Measurements from ENCODE around the gene C4orf33.
"Not testable (repeated sequence)": the region's sequence is repeated elsewhere in the genome, so short reads cannot be mapped to it uniquely, and the experiment has no call there.

C4orf33 gene

GRCh38 chr4:129095811-129096454 is at the start of gene C4orf33:
Gene C4orf33, plus strand, starts transcription at chr4:129096152. Its CDS starts 6,459 bp downstream, at chr4:129102611.
- peak; percentile 83 for DNase-seq

- no peak for DNase-seq
Observed at GRCh38 chr4:129059028-129059427, 36.9 kb upstream of the C4orf33 start.

- no peak for DNase-seq
Observed at GRCh38 chr4:129062580-129062979, 33.4 kb upstream of the C4orf33 start.

GRCh38 chr4:129063640-129064039 is 32.3 kb upstream of the C4orf33 start:
- DNase-seq, result no peak

GRCh38 chr4:129064717-129065116 is 31.2 kb upstream of the C4orf33 start:
- DNase-seq, result no peak

- not testable (repeated sequence) for DNase-seq
Observed at GRCh38 chr4:129069537-129069936, 26.4 kb upstream of the C4orf33 start.

- DNase-seq, result no peak
Observed at GRCh38 chr4:129077326-129077725, 18.6 kb upstream of the C4orf33 start.

GRCh38 chr4:129080129-129080528 is 15.8 kb upstream of the C4orf33 start:
- no peak for DNase-seq

- DNase-seq, result no peak
Observed at GRCh38 chr4:129082302-129082701, 13.7 kb upstream of the C4orf33 start.

- no peak for DNase-seq
Observed at GRCh38 chr4:129085472-129085871, 10.5 kb upstream of the C4orf33 start.

GRCh38 chr4:129087516-129087915 is 8.4 kb upstream of the C4orf33 start:
- DNase-seq, result no peak

GRCh38 chr4:129092631-129093190 is 3.2 kb upstream of the C4orf33 start:
- DNase-seq, result no peak

GRCh38 chr4:129093191-129093920 is 2.6 kb upstream of the C4orf33 start, which contains the start of gene SCLT1:
Gene SCLT1, minus strand, starts transcription at chr4:129093539. Its CDS starts 436 bp downstream, at chr4:129093103.
- peak; percentile 99 for DNase-seq

- DNase-seq, result peak; percentile 25
Observed at GRCh38 chr4:129094347-129094746, 1.6 kb upstream of the C4orf33 start.

GRCh38 chr4:129098531-129099001 is 2.6 kb downstream of the C4orf33 start:
- DNase-seq, result no peak

- DNase-seq, result no peak
Observed at GRCh38 chr4:129109965-129110824, 14.2 kb downstream of the C4orf33 start.

- DNase-seq, result no peak
Observed at GRCh38 chr4:129110931-129111330, 15.0 kb downstream of the C4orf33 start.

GRCh38 chr4:129111919-129112318 is 16.0 kb downstream of the C4orf33 start:
- no peak for DNase-seq

GRCh38 chr4:129113434-129113833 is 17.5 kb downstream of the C4orf33 start:
- DNase-seq, result no peak

GRCh38 chr4:129113919-129114318 is 18.0 kb downstream of the C4orf33 start:
- DNase-seq, result no peak

GRCh38 chr4:129117705-129118104 is 21.8 kb downstream of the C4orf33 start:
- no peak for DNase-seq

GRCh38 chr4:129126614-129127013 is 30.7 kb downstream of the C4orf33 start:
- DNase-seq, result not testable (repeated sequence)

- no peak for DNase-seq
Observed at GRCh38 chr4:129129143-129129542, 33.2 kb downstream of the C4orf33 start.
